Measurements from ENCODE around the gene FRYL.
"Not testable (repeated sequence)": the region's sequence is repeated elsewhere in the genome, so short reads cannot be mapped to it uniquely, and the experiment has no call there.

Gene FRYL

DNA sequence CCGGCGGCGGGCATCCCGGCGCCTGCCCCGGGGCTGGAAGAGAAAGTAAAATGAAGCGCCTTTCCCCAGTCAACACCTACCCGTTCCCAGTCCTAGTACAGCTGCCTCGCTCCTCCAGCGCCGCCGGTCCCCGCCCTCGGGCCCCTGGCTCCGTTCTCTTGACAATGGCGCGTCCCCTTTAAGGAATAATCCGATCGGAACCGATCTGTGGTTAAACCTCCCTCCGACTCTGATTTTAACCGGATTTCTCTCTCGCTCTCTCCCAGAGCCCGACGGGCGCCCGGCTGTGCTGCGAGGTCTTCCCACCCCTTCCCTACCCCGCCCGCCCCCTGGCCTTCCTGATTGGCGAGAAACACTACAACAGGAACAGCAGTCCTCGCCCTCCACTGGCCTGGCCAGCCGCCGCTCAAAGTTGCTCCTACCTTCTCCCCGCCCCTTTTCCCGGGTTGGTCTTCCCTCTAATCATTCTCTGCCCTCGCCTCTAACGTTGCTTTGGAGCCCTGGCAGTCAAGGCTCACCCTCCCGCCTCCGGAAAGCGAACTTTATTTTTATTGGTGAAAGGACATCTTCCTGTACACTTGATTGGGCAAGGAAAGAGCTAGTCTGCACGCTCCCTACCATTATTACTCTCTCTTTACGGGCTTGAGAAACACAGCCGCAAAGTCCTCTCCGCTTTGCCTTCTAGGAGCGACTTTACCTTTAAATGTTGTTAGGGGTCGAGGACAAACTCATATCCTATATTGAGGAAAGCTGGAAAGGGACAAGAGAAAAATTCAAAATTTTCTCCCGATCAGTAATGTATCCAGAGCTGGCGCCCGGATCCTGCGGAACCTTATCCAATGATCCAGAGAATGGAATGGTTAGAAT, at the start of gene FRYL:
FRYL (minus strand) TSS at position 282 of the 867 bp plus-strand sequence. CDS start 145,869 bp downstream, outside the sequence.
- DNase-seq: peak; percentile 98

DNA sequence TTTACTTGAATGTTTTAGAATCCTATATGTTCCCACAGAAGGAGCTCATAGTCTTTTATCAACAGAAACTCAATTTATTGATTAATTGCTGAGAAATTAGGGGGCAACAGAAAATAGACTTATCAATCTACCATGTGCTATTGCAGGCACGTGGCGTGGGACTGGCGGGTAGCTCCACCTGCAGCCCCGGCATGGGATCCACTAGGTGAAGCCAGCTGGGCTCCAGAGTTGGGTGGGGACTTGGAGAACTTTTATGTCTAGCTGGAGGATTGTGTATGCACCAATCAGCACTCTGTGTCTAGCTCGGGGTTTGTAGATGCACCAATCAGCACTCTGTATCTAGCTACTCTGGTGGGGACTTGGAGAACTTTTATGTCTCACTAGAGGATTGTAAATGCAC, 47.5 kb upstream of the FRYL start:
- no peak for DNase-seq

DNA sequence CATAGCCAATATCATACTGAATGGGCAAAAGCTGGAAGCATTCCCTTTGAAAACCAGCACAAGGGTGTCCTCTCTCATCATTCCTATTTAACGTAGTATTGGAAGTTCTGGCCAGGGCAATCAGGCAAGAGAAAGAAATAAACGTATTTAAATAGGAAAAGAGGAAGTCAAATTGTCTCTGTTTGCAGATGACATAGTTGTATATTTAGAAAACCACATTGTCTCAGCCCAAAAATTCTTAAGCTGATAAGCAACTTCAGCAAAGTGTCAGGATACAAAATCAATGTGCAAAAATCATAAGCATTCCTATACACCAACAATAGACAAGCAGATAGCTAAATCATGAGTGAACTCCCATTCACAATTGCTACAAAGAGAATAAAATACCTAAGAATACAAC, 41.4 kb upstream of the FRYL start:
- DNase-seq: not testable (repeated sequence)

DNA sequence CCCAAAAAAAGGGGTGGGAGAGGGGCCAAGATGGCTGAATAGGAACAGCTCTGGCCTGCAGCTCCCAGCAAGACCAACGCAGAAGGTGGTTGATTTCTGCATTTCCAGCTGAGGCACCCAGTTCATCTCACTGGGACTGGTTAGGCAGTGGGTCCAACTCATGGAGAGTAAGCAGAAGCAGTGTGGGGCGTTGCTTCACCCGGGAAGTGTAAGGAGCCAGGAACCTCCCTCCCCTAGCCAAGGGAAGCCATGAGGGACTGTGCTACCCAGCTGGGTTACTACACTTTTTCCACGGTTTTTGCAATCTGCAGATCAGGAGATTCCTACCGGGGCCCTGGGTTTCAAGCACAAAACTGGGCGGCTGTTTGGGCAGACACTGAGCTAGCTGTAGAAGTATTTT, 36.9 kb upstream of the FRYL start:
- DNase-seq: no peak

DNA sequence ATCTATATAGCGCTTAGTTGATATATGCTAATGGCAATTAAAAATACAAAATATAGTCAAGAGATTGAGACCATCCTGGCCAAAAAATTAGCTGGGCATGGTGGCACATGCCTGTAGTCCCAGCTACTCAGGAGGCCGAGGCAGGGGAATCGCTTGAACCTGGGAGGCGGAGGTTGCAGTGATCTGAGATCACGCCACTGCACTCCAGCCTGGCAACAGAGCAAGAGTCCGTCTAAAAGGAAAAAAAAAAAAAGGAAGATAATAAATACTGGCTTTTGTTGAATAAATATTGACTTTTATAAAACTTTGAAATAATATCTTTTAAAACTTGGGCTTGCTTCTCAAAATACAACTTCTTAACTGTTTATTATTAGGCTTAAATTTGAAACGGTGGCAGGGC, 36.2 kb upstream of the FRYL start:
- DNase-seq: not testable (repeated sequence)

DNA sequence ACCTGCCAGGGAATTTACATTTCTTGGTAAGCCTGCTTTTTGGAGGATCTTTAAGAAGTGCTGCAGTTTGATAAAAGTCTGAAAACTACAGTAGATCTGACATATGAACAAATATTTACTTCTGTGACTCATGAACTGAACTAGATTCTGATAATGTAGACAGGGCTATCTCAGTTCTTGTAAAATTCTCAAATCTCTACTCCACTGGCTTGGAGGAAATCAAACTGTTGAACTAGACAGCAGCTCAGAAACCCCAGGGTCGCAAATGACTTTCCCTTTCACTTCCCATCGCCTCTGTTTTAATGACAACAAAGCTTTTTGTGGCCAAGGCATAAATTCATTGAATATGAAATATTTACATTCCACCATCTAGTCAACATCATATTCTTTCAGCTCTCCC, 35.4 kb upstream of the FRYL start:
- no peak for DNase-seq

DNA sequence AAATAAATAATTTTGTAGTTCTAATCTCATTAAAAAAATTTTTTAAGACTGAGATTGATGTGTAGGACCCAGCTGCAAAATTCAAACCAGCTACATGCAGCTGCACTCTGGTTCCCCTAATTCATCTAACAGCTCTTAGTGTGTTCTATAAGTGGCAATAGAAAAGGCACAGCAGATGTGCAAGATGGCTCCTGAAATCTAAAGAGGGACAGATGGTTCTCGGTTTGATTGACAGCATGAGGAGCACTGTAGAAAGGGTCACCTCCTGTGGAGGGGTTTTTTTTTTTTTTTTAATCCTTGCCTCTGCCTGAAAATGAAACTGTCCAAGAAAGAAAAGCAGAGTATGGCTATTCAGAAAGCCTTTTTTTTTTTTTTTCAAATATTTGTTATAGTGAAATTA, 33.9 kb upstream of the FRYL start:
- no peak for DNase-seq

DNA sequence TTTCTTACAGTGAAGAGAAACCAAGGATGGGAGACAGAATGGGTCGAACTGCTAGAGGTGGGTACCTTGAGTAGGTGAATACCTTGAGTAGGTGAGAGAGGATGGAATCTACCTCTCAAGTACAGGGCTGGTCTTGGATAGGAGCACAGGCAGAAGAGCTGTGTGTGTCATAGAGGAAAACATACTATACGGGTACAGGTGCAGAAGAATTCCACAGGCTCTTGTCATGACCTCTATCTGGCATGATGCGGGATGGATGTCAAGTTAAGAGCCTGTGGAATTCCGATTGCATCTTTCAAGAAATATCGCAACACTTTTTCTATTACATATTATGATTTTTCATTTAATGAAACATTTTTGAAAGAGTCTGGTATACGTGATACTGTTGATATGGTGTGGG, 32.8 kb upstream of the FRYL start:
- DNase-seq: no peak

DNA sequence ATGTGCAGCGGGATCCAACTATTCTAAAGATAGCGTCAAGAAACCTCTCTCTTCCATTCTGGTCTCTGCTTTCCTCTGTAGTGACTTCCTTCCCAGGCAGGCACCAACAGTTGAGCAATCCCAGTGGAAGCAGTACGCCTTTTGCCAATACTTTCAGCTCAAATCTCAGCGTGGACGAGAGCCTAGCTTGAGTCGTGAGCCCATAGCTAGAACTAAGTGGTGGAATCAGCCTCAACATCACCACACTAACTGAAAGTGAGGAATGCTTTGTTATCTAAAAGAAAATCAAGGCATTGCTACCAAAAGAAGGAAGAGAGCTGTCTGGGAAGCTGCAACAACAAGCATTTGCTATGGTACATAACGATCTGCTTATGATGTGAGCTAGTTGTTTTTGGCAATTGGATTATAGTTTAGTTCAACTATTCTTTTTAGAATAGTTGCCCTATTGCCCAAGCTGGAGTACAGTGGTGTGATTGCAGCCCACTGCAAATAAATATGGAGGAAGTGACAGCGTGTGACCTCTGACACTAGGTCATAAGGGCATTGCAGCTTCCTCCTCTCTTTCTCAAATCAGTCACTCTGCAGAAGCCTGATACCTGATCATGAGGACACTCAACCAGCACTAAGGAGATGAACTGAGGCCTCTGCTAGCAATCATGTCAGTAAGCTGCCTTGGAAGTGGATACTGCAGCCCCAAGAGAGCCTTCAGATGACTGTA, 24.7 kb upstream of the FRYL start:
- no peak for DNase-seq

DNA sequence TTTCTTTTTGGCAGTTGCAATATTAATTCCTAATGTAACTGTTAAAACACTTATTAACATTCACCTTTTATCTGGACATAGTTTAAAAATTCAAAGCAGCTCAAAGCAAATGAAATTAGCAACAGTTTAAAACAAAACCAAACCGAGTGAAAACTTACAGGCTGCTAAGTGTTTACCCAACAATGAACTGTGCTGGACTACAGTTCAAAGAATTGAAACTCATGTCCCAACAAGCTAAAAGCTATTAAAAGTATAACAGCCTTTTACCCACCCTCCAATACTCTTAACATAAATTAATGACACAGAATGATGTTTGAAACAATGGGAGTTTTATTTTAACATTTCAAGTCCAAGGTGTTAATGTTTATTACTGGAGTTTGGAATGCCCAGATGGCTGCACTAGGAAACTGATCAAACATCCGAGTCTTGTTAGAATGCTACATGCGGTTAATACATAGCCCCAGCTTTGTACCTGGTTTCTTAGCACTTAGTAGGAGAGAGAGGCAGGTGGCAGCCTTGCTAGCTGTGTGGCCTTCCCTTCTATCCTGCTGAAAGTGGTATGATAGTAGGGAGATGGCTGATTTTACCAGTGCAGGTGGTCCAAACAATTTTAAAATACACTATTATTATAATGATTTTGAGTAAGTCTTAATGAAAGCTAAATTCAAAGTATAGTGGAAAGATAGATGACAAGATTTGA, 21.1 kb upstream of the FRYL start:
- no peak for DNase-seq

DNA sequence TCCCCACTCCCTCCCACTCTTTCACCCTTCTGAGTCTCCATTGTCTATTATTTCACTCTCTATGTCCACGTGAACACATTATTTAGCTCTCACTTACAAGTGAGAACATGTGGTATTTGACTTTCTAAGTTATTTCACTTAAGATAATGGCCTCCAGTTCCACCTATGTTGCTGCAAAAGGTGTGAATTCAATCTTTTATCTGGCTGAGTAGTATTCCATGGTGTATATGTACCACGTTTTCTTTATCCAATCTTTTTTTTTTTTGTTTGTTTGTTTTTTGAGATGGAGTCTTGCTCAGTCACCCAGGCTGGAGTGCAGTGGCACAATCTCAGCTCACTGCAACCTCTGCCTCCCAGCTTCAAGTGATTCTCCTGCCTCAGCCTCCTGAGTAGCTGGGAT, 20.1 kb upstream of the FRYL start:
- DNase-seq: not testable (repeated sequence)

DNA sequence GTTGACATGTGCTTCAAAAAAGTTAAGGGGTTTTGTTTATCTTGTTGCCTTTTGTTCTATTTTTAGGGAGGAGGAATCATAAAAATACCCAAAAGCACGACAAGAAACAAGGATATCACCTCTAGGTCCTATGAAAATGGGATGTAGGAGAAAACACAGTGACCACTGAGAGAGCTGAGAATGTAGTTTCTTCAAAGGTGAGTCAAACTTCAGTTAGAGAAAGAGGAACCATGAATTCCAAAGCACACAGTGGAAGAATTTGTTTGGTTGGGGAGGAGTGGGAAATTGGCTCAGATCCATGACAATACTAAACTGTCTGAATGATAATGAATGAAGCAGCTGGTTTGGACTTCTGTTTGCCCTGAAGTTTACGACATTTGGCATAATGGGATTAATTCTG, 19.1 kb upstream of the FRYL start:
- no peak for DNase-seq

DNA sequence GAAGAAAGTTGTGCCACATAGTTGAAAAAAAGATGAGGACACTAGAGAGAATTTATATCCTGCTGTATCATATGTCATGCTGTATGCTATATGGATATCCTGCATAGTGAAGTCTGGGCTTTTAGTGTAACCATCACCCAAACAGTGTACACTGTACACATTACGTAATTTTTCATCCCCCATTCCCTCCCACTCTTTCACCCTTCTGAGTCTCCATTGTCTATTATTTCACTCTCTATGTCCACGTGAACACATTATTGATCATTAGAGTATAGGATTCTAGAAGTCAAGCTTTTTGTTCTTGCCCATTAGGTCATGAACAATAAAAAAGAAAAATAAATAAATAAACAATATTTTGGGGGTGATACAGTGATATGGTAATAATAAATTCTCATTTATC, 18.0 kb upstream of the FRYL start:
- DNase-seq: no peak

DNA sequence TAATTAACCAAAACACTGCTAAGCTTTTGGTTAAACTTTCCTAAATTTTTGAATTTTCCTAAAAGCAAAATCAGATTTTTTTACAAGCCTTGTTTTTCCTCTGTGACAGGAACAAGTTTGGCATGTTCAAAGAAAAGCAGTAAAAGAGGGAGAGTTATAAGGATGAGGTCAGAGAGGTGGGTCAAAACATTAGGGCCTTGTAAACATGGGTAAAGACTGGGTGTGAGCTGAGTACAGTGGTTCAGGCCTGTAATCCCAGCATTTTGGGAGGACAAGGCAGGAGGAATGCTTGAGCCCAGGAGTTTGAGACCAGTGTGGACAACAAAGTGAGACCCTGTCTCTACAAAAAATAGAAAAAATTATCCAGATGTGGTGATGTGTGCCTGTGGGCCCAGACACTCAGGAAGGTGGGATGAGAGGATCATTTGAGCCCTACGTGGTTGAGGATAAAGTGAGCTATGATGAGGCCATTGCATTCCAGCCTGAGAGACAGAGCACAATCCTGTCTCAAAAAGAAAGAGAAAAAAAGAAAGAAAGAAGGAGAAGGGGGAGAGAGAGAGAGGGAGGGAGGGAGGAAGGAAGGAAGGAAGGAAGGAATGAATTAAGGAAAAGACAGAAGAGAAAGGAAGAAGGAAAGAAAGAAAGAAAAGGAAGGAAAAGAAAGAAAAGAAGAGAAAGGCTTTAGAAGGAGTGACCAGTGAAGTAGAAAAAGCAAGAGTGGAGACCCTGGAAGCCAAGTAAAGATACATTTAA, 17.0 kb upstream of the FRYL start:
- no peak for DNase-seq

DNA sequence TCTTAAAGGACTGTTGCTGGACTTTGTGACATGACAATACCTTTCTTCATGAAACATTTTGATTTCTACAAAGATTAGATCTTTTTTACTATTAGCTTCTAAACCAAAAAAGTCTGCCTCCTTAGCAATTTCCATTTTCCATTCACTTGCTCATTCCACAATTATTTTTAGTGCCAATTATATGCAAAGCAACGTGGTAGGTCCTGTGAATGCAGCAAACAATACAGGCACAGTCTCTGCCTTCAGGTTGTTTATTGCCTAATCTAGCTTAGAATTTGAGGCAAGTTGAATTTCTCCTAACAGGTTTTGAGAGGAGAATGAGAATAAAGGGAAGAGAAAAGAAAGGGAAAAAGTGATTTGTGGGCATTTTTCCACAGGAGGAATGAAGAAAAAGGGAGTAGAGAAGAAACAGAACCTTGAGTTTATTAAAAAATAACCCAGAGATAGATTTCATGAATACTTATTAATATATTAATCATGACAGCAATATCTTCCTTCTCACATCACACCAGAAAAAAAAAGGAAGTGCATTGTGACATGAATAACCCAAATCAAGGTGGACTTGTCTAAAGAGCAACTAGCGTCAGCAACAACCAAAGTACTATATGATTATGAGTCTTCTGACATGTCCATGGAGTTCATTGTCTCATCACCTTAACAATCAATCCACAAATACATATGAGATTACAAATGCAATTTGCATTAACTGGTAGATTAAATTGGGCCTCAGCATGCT, 16.3 kb upstream of the FRYL start:
- DNase-seq: no peak

DNA sequence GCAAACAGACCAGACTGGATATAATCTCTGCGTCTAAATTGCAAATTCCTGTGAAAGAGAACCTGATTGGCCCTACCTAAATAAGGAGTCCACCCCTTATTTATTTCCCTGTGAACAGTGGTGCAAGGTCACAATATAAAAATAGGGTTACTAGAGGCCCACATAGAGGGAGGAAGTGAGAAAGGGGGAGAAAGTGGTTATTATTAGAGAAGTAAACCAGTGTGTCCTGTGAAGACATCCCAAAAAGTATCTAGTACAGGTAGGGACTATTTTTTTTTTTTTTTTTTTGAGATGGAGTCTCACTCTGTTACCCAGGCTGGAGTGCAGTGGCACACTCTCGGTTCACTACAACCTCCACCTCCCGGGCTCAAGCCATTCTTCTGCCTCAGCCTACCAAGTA, 15.0 kb upstream of the FRYL start:
- DNase-seq: no peak

DNA sequence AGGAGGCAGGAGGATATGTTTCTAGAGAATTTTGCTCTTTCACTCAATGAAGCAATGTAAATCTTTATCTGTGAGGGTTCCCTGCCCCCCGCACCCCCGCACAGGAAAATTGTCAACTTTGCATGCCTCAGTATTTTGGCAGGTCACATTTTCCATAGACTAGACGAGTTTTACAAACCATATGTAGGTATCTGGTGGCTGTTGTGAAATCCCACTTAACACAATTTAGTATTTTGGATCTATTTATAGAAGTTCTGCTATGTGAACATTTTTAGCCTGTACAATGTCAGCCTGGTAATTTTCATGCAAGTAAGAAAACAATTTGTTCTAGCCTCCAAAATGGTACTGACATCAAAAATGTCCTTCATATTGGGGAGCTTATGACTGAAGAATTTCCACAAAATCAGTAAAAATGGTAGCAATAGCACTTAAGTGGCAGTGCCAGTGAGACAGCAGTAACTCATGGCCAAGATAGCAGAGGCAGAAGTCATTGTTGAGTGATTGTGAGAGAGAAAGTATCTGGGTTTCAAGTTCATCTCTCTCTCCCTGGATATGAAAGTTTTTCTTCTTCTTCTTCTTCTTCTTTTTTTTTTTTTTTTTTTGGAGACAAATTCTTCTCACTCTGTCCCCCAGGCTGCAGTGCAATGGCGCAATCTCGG, 12.4 kb upstream of the FRYL start:
- no peak for DNase-seq

DNA sequence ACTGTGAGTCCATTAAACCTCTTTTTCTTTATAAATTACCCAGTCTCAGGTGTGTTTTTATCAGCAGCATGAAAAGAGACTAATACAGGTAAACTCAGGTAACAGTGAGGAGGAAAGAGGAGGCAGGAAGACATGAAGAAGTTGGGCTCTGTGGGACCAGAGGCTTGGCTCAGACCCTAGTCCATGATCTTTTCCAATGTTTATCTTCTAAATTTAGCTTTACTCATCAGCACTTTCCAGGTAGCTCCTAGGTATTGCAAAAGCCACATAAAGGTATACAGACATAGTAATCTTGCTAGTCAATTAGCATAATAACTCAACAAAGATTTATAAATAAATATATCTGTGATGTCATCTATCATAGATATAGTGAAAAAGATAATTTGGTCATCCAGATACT, 11.2 kb upstream of the FRYL start:
- no peak for DNase-seq

DNA sequence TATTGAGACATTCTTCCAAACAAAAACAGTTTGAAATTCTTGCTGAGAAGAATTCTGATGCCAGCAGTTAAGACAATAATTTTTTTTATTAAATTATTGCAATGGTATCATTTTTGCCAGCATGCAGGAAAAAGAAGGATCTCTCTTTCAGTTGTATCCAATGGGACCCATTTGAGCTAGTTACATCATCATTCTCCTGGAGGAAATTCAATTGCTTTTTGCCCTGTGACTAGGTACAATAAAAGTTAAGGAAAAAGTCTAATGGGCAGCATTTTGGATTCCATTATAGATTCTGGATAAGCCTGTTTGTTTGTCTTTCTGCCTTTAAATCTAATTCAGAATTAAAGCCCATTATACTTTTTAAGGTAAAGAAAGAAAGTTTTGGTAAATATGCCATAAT, 10.5 kb upstream of the FRYL start:
- DNase-seq: no peak

DNA sequence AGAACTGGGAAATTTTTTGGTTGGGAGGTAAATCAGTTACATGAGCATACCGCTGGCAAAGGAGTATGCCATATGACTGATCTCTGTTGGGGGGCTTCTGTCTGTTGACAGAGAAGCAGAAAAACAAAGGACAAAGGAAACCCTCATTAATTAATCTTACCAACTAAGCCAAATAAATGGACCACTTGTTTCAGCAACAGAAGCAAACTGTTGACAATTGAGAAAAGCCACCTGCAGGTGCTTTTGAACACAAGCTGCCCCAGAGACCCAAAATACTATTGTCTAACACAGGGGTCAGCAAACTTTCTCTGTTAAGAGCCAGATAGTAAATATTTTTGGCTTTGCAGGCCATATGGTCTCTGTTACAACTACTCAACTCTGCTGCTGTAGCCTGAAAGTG, 7.0 kb upstream of the FRYL start:
- DNase-seq: no peak

DNA sequence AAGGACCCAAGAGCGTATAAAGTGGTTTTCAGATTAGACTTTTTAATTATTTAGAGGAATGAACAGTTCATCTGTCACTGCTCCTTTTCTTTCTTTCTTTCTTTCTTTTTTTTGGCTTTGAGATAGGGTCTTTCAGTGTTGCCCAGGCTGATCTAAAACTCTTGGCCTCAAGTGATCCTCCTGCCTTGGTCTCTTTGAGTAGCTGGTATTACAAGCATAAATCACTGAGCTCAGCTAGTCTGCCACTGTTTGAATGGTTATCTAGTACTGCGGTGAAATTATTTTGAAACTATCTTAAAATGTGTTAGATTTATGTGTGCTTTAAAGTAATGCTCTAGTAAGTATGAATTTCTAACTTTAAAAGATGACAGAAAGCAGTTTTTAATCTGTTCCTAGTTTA, 6.5 kb upstream of the FRYL start:
- no peak for DNase-seq

DNA sequence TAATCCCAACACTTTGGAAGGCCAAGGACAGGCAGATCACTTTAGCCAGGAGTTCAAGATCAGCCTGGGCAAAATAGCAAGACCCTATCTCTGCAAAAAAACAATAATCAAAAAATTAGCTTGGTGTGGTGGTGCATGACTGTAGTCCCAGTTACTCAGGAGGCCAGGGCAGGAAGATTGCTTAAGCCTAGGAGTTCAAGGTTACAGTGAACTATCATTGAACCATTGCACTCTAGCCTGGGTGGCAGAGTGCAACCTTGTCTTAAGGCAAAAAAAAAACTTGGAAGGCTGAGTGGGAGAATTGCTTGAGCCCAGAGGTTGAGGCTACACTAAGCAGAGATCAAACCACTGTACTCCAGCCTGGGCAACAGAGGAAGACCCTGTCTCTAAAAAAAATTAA, 5.2 kb upstream of the FRYL start:
- DNase-seq: no peak
